ENCODE data around the gene DGCR6L.
"Not testable (repeated sequence)": the region's sequence is repeated elsewhere in the genome, so short reads cannot be mapped to it uniquely, and the experiment has no call there.

DGCR6L gene

GRCh38 chr22:20310773-20311172 is 9.1 kb downstream of the DGCR6L start:
- not testable (repeated sequence) for DNase-seq (ENCODE audit: low read depth in 2 of 3, low spot score in 1 of 3)

- not testable (repeated sequence) for DNase-seq (ENCODE audit: low read depth in 2 of 3, low spot score in 1 of 3)
Observed at GRCh38 chr22:20310180-20310579, 9.7 kb downstream of the DGCR6L start.

GRCh38 chr22:20308806-20309650 is 10.8 kb downstream of the DGCR6L start:
- not testable (repeated sequence) for DNase-seq (ENCODE audit: low read depth in 2 of 3, low spot score in 1 of 3)

- not testable (repeated sequence) for DNase-seq (ENCODE audit: low read depth in 2 of 3, low spot score in 1 of 3)
Observed at GRCh38 chr22:20307448-20308447, 12.1 kb downstream of the DGCR6L start.

- DNase-seq (ENCODE audit: low read depth in 2 of 3, low spot score in 1 of 3), result not testable (repeated sequence)
Observed at GRCh38 chr22:20306646-20307447, 13.0 kb downstream of the DGCR6L start.

GRCh38 chr22:20305894-20306645 is 13.8 kb downstream of the DGCR6L start:
- DNase-seq (ENCODE audit: low read depth in 2 of 3, low spot score in 1 of 3), result no peak

- not testable (repeated sequence) for DNase-seq (ENCODE audit: low read depth in 2 of 3, low spot score in 1 of 3)
Observed at GRCh38 chr22:20305230-20305893, 14.5 kb downstream of the DGCR6L start.

- DNase-seq (ENCODE audit: low read depth in 2 of 3, low spot score in 1 of 3), result no peak
Observed at GRCh38 chr22:20304646-20305045, 15.2 kb downstream of the DGCR6L start.

- DNase-seq (ENCODE audit: low read depth in 2 of 3, low spot score in 1 of 3), result not testable (repeated sequence)
Observed at GRCh38 chr22:20303229-20303534, 16.7 kb downstream of the DGCR6L start.

- DNase-seq (ENCODE audit: low read depth in 2 of 3, low spot score in 1 of 3), result no peak
Observed at GRCh38 chr22:20302438-20303228, 17.2 kb downstream of the DGCR6L start.

GRCh38 chr22:20299746-20300136 is 20.1 kb downstream of the DGCR6L start:
- no peak for DNase-seq (ENCODE audit: low read depth in 2 of 3, low spot score in 1 of 3)

GRCh38 chr22:20298803-20299745 is 20.8 kb downstream of the DGCR6L start:
- peak; percentile 81 to 88 (median 87) for DNase-seq (ENCODE audit: low read depth in 2 of 3, low spot score in 1 of 3)

- DNase-seq (ENCODE audit: low read depth in 2 of 3, low spot score in 1 of 3), result no peak
Observed at GRCh38 chr22:20298110-20298802, 21.6 kb downstream of the DGCR6L start.

- no peak for DNase-seq (ENCODE audit: low read depth in 2 of 3, low spot score in 1 of 3)
Observed at GRCh38 chr22:20297414-20298109, 22.3 kb downstream of the DGCR6L start.

GRCh38 chr22:20296598-20296997 is 23.3 kb downstream of the DGCR6L start:
- DNase-seq (ENCODE audit: low read depth in 2 of 3, low spot score in 1 of 3), result no peak

GRCh38 chr22:20295262-20296064 is 24.4 kb downstream of the DGCR6L start:
- DNase-seq (ENCODE audit: low read depth in 2 of 3, low spot score in 1 of 3), result no peak
